SU-DHL-6 (cell line): Measurements from ENCODE around the gene MYO7B.

Experiments
- H2AFZ ChIP-seq: fragments of 200-600 bp; sonication (generic); 2 replicates; pipeline ENCODE4 v1.6.1; 2014; ENCODE audit warnings: low read depth, mild to moderate bottlenecking, moderate library complexity, mixed read lengths, antibody characterized with exemption, low read length; ENCODE audit not compliant: severe bottlenecking
- H3F3A ChIP-seq: fragments of 200-600 bp; shearing (Covaris generic); 2 replicates; pipeline ENCODE4 v1.6.0; 2016; ENCODE audit warnings: antibody characterized with exemption, mild to moderate bottlenecking; ENCODE audit not compliant: insufficient read depth
- H3K27ac ChIP-seq: fragments of 200-600 bp; sonication (generic); 2 replicates; pipeline ENCODE4 v1.5.1; 2016; ENCODE audit warnings: low read depth, mild to moderate bottlenecking, low read length, moderate library complexity, mixed read lengths
- H3K27me3 ChIP-seq: fragments of 200-600 bp; sonication (generic), shearing (Covaris generic); 2 replicates; pipeline ENCODE4 v1.6.0; 2014; ENCODE audit warnings: mild to moderate bottlenecking, low read length
- H3K36me3 ChIP-seq: fragments of 200-600 bp; sonication (generic); 2 replicates; pipeline ENCODE4 v1.6.1; 2014; ENCODE audit warnings: mild to moderate bottlenecking, low read length, mixed read lengths
- H3K4me2 ChIP-seq: fragments of 300-600, 200-600 bp; shearing (Covaris generic), sonication (generic); 2 replicates; pipeline ENCODE4 v1.6.0; 2014; ENCODE audit warnings: low read length, low read depth, mild to moderate bottlenecking; ENCODE audit not compliant: poor library complexity, severe bottlenecking
- H3K4me3 ChIP-seq: fragments of 200-600 bp; sonication (generic); 2 replicates; pipeline ENCODE4 v1.5.1; 2014; ENCODE audit warnings: antibody characterized with exemption, low read length, mild to moderate bottlenecking, mixed read lengths; ENCODE audit not compliant: insufficient read depth, poor library complexity, severe bottlenecking
- H3K79me2 ChIP-seq: fragments of 200-600 bp; sonication (generic); 2 replicates; pipeline ENCODE4 v1.6.1; 2014; ENCODE audit warnings: mild to moderate bottlenecking, low read length, moderate library complexity; ENCODE audit not compliant: insufficient read depth
- H3K9ac ChIP-seq: fragments of 200-600 bp; sonication (generic); 2 replicates; pipeline ENCODE4 v1.7.0; 2014; ENCODE audit warnings: mild to moderate bottlenecking, low read length
- H3K9me2 ChIP-seq: fragments of 200-600 bp; sonication (generic); replicated peaks from 2 replicates; pipeline ENCODE4 v1.6.1; 2014; ENCODE audit warnings: low read length; ENCODE audit not compliant: insufficient read depth
- H3K9me3 ChIP-seq: fragments of 200-600 bp; sonication (generic); 2 replicates; pipeline ENCODE4 v1.6.1; 2014; ENCODE audit warnings: low read length, mixed read lengths; ENCODE audit not compliant: insufficient read depth
- H4K20me1 ChIP-seq: fragments of 200-600 bp; sonication (generic); 2 replicates; pipeline ENCODE4 v1.6.1; 2014; ENCODE audit warnings: low read depth, mild to moderate bottlenecking, antibody characterized with exemption, low read length, moderate library complexity, mixed read lengths
- CTCF ChIP-seq: fragments of 200-600 bp; sonication (generic); IDR thresholded peaks from one replicate; pipeline ENCODE4 v1.5.1; 2017; ENCODE audit warnings: antibody characterized with exemption, mild to moderate bottlenecking, low read length, moderate library complexity; ENCODE audit not compliant: insufficient read depth, poor library complexity, severe bottlenecking
- EZH2phosphoT487 ChIP-seq: fragments of 200-600 bp; sonication (generic), shearing (Covaris generic); conservative IDR thresholded peaks from 2 replicates; pipeline ENCODE4 v1.6.1; 2018; ENCODE audit warnings: mild to moderate bottlenecking, antibody characterized with exemption, low read length, moderate library complexity, mixed read lengths

The MYO7B gene

GRCh38 chr2:127635380-127636237 lies 100.1 kb downstream of the MYO7B start:
- Histone ChIP-seq H3K36me3 (no peaks in the 10 kb centered on the region), H3K9me2 (no peaks in the 10 kb centered on the region), H3K4me3 (no peak overlapping the region), H3K27me3 (no peaks in the 10 kb centered on the region), H4K20me1 (no peaks in the 10 kb centered on the region), H3K79me2 (no peaks in the 10 kb centered on the region), H3F3A (no peaks in the 10 kb centered on the region), H3K4me2 (no peak overlapping the region), H3K9ac (no peak overlapping the region), H2AFZ (no peak overlapping the region), H3K27ac (no peak overlapping the region), H3K9me3 (no peaks in the 10 kb centered on the region)
- TF ChIP-seq CTCF, result no peak
- no peak for TF ChIP-seq EZH2phosphoT487

- Histone ChIP-seq H3K36me3 (no peaks in the 10 kb centered on the region), H4K20me1 (no peaks in the 10 kb centered on the region), H3K4me2 (no peak overlapping the region), H3F3A (no peaks in the 10 kb centered on the region), H3K9ac (no peak overlapping the region), H3K4me3 (no peak overlapping the region), H3K9me3 (no peaks in the 10 kb centered on the region), H3K27me3 (no peaks in the 10 kb centered on the region), H3K79me2 (no peaks in the 10 kb centered on the region), H3K27ac (no peak overlapping the region), H2AFZ (no peak overlapping the region), H3K9me2 (no peaks in the 10 kb centered on the region)
- TF ChIP-seq CTCF, result no peak
- TF ChIP-seq EZH2phosphoT487, result no peak
Observed at GRCh38 chr2:127636248-127637235, 101.1 kb downstream of the MYO7B start.

GRCh38 chr2:127637236-127637630 lies 101.8 kb downstream of the MYO7B start:
- no peak for TF ChIP-seq CTCF
- TF ChIP-seq EZH2phosphoT487, result no peak
- H3K4me2 ChIP-seq, result no peak overlapping the region
- H4K20me1 ChIP-seq, result no peaks in the 10 kb centered on the region
- no peaks in the 10 kb centered on the region for H3K36me3 ChIP-seq
- H3K9ac ChIP-seq, result no peak overlapping the region
- no peak overlapping the region for H2AFZ ChIP-seq
- no peaks in the 10 kb centered on the region for H3K9me3 ChIP-seq
- no peaks in the 10 kb centered on the region for H3K79me2 ChIP-seq
- no peaks in the 10 kb centered on the region for H3K27me3 ChIP-seq
- no peak overlapping the region for H3K27ac ChIP-seq
- H3F3A ChIP-seq, result no peaks in the 10 kb centered on the region
- no peak overlapping the region for H3K4me3 ChIP-seq
- H3K9me2 ChIP-seq, result no peaks in the 10 kb centered on the region
